DMS 273 treated with DMSO at 0.1 percent for 48 hours (cell line): Measurements from ENCODE around the gene TUBB6.

ENCODE experiments used
- DNase-seq: peaks from one replicate; lab custom pipeline; 2025; lab: John Stamatoyannopoulos, UW

Gene TUBB6

DNA sequence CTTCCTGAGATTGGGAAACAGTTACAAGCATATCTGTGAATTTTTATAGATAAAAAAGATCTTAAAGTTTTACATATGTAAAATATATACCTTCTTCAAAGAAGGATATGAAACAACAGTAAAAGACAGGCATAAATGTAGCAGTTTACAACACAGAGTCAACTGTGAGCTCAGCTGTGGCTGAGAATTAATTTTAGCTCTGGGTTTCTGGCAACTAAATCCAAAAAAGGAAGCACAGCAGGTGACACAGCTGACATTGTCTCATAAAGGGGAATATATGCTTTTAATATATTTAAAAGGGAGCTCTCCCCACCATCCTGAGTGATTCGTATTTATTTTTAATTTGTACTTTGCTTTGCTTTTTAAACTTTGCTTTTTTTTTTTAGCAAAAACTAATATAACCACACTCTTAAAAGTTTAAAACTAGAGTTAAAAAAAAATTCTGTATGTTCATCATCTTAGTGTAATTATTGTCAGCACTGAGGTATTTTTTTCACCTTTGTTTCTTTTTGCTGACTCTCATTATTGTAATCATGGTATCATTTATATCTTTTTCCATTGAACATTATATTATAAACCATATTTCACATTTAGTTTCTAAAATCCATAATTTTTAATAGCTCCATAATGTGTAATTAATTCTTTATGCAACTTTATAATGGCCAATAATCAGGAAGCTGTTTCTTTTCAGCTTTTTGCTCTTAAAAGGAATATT lies 6.7 kb downstream of the TUBB6 start:
- DNase-seq, result no peak

DNA sequence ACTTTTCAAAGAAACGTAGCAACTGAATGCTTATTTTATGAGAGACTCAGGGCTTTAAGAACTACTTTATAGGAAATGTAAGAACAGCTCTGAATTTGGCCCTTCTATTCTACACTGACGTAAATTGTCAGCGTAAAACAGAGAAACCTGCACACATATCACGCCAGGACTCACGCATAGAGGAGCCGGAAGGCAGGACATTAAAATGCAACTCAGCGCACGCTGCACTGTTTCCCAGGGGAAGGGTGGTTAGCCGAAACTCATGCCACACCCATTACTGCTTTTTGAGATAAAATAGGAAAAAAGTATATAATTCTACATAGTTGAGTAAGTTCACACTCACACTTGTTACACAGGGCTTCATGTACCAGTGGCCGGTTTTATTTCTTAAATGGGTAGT lies 7.4 kb downstream of the TUBB6 start:
- DNase-seq, result no peak

DNA sequence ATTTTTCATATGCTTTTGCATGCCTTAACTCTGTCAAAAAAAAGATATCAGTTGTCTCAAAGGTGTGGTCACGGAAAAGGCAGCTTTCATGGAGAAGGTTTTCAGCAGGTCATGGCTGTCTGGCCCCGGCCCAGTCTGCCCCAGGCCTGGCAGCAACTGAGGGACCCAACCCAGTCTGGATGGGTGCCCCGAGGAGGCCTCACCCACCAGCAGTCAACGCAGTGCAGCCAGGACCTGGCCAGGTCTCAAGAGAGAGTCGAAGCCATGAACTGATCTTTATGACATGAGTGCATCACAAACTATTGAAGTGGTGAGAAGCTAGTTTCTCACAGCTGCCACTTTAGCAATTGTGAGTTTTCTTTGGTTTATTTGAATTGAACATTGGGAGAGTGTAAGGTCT lies 7.9 kb downstream of the TUBB6 start:
- DNase-seq, result no peak

GRCh38 chr18:12317664-12318333 lies 9.8 kb downstream of the TUBB6 start:
- DNase-seq, result no peak

DNA sequence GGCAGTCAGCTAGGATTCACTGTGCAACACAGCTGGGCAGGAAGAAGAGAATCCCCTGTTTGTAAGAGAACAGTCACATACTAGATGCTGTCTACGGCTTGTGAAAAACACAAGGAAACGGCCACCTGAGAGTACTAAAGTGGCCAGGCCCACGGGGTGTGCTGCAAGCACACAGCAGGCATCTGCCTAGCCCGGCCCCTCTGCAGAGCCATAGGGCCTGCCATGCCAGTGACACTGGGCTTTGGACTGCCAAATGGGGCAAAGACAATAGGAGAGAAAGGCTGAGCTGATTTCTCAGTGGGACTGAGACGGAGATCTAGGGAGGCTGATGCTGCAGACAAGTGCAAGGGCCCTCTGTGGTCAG lies 10.3 kb downstream of the TUBB6 start:
- no peak for DNase-seq

DNA sequence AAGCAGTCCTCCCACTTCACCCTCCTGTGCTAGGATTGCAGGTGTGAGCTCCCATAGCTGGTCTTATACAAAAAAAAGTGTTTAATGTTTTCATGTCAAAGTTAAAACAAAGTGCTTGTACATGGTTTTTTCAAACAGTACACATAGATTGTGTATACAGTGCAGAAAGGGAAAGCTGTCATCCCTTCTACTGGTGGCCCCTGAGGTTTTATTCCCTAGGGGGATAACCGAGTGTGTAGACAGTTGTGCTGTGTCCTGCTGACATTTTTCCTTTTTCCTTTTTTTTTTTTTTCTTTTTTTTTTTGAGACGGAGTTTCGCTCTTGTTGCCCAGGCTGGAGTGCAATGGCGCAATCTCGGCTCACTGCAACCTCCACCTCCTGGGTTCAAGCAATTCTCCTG lies 10.8 kb downstream of the TUBB6 start:
- no peak for DNase-seq

DNA sequence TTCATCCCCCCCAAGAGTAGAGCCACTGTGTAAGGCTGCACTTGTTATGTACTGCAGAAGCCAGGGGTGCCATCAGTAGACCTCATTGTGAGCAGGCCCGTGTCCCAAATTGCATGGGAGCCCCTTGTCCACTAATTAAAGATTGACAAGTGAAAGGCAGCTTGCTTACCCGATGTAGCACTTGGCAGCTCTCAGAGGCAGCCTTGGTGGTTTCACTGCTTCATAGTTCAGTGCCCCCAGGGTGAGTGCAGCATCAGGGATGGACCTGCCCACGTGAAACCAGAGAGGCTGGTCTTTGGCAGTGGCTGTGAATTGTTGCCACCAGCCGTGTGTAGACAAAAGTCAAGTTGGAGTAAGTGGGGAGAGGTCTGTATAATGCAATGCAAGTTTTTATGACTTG lies 13.3 kb downstream of the TUBB6 start:
- no peak for DNase-seq

DNA sequence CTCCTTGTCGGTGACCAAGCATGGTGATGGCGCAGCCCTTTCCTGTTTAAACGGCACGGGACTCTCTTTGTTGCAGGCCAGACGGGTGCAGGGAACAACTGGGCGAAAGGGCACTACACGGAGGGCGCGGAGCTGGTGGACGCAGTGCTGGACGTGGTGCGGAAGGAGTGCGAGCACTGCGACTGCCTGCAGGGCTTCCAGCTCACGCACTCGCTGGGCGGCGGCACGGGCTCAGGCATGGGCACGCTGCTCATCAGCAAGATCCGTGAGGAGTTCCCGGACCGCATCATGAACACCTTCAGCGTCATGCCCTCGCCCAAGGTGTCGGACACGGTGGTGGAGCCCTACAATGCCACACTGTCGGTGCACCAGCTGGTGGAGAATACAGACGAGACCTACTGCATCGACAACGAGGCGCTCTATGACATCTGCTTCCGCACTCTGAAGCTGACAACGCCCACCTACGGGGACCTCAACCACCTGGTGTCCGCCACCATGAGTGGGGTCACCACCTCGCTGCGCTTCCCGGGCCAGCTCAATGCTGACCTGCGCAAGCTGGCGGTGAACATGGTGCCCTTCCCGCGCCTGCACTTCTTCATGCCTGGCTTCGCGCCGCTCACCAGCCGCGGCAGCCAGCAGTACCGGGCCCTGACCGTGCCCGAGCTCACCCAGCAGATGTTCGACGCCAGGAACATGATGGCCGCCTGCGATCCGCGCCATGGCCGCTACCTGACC lies 17.1 kb downstream of the TUBB6 start:
- no peak for DNase-seq

DNA sequence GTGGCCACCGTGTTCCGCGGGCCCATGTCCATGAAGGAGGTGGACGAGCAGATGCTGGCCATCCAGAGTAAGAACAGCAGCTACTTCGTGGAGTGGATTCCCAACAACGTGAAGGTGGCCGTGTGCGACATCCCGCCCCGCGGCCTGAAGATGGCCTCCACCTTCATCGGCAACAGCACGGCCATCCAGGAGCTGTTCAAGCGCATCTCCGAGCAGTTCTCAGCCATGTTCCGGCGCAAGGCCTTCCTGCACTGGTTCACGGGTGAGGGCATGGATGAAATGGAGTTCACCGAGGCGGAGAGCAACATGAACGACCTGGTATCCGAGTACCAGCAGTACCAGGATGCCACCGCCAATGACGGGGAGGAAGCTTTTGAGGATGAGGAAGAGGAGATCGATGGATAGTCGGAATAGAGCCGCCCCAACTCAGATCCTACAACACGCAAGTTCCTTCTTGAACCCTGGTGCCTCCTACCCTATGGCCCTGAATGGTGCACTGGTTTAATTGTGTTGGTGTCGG lies 17.7 kb downstream of the TUBB6 start:
- DNase-seq, result no peak

- no peak for DNase-seq
Observed at GRCh38 chr18:12326711-12327460, 18.8 kb downstream of the TUBB6 start.

DNA sequence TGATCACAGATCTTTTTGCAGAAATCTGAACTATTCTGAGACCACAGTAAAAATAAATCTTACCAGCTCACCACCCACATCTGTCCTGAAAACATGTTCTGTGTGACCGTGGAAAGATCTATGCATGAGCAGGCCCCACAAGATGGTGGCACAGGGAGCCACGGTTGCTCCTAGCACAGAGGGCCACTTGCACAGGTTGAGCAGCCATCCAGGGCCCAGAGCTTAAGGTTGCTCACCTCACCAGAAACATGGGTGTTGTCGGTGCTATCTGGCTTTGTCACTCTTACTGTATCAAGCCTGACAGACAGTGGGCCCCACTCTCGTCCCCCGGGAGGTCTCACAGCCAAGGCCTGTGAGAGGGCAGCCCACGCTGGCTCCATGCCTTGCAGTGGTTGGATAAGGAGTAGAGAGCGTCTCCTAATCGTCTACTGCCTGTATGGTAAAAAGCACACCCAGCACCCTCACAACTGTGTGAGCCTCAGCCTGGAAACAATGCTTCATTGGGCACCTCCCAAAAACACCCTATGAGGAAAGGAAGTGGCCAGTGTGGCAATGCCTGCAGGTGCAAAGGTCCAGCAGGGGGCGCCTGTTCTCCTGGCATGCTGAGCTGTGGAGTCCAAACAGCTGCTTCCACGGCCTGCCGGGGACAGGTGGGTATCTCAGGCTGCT lies 19.6 kb downstream of the TUBB6 start:
- DNase-seq, result peak; percentile 50

DNA sequence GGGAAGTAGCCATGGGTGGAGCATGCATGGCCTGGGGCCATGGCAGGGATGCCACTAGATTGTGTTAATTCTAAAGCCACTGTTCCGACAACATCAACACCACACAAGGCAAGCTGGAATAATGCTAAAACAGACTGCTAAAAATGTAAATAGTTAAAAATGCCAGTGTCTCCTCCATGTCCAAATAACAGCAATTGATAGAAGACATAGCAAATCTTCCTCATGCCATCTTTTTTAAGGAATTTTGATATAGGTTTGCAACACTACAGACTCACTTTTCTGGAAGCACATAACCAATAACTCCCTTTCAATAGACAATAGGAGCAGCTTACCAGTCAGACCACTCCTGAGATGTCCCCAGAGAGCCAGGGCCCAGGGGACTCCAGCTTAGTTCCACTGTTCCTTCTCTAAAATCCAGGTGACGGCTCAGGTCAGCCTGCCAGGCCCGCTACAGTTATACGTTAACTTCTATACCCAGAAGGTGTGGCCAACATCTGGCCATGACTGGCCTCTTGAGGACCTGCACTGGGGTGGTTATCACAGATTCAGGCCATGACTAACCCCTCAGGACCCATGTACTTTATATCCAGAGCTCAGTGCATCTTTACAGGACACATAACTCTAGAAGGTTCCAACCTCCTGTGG lies 20.3 kb downstream of the TUBB6 start:
- DNase-seq, result no peak

GRCh38 chr18:12329125-12329698 lies 21.2 kb downstream of the TUBB6 start:
- no peak for DNase-seq

- no peak for DNase-seq
Observed at GRCh38 chr18:12330766-12331165, 22.7 kb downstream of the TUBB6 start.

- no peak for DNase-seq
Observed at GRCh38 chr18:12333506-12334290, 25.7 kb downstream of the TUBB6 start.

GRCh38 chr18:12334366-12334808 lies 26.3 kb downstream of the TUBB6 start:
- DNase-seq, result no peak

GRCh38 chr18:12334863-12335262 lies 26.8 kb downstream of the TUBB6 start:
- DNase-seq, result no peak

DNA sequence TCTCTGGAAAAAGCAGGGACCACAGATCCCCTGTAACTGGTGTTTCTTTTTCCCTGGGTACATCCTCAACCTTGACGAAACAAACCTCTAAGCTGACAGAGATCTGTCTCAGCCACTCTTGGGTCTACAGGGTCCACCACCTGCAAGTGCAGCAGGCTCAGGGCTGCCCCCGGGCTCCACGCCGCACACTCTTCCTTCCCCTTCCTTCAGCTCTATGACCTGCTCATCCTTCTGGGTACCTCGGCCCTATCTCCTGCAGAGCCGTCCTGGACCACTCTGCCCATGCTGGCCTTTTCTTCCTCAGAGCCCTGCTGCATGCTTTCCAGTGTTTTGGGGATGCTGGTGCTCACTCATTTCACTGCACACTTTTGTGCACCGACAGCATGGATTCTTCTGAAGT lies 27.5 kb downstream of the TUBB6 start:
- DNase-seq, result no peak

- no peak for DNase-seq
Observed at GRCh38 chr18:12336171-12336613, 28.2 kb downstream of the TUBB6 start.

DNA sequence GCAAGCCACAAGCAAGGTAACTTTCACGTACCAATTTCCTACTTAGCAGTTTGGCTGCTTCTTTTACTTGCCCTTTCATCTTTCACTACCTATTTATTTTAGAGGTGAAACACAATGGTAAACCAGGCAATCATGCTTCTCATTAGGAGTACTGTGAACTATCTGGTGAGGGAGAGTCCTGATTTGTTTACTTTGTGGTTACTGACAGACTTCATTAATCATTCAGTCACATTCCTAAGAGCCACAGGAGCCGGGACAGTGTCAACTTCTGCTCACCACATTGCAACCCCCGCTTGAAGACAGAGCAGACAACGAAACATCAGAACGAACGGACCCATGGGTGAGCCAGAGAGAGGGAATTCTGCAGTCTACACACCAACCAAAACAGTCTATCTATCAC lies 28.8 kb downstream of the TUBB6 start:
- no peak for DNase-seq
